ENCODE results near the gene KRT2.

KRT2 gene

GRCh38 chr12:52681526-52682380 is 29.7 kb upstream of the KRT2 start:
- no peaks in the 10 kb centered on the region for H3K9me3 ChIP-seq (ENCODE audit: low read length)
- no peak overlapping the region for H3K4me3 ChIP-seq (ENCODE audit: low read length)
- no peak overlapping the region for H2AFZ ChIP-seq (ENCODE audit: low read depth, low read length)
- H3K27me3 ChIP-seq (ENCODE audit: insufficient read depth, low read length): peaks cover 6% of the 10 kb centered on the region
- H3K36me3 ChIP-seq (ENCODE audit: insufficient read depth, low read length): no peaks in the 10 kb centered on the region
- H3K4me1 ChIP-seq (ENCODE audit: insufficient read depth, low read length): no peaks in the 10 kb centered on the region

GRCh38 chr12:52680363-52680762 is 28.4 kb upstream of the KRT2 start, which contains the start of gene KRT1:
KRT1 (minus strand) TSS chr12:52680407; CDS start chr12:52680348, 59 bp downstream.
- Histone ChIP-seq H3K27me3 (ENCODE audit: insufficient read depth, low read length) (peaks cover 3% of the 10 kb centered on the region), H3K9me3 (ENCODE audit: low read length) (no peaks in the 10 kb centered on the region), H3K36me3 (ENCODE audit: insufficient read depth, low read length) (no peaks in the 10 kb centered on the region), H3K4me3 (ENCODE audit: low read length) (no peak within 1 kb of the TSS), H3K4me1 (ENCODE audit: insufficient read depth, low read length) (no peaks in the 10 kb centered on the region), H2AFZ (ENCODE audit: low read depth, low read length) (no peak within 1 kb of the TSS)

DNA sequence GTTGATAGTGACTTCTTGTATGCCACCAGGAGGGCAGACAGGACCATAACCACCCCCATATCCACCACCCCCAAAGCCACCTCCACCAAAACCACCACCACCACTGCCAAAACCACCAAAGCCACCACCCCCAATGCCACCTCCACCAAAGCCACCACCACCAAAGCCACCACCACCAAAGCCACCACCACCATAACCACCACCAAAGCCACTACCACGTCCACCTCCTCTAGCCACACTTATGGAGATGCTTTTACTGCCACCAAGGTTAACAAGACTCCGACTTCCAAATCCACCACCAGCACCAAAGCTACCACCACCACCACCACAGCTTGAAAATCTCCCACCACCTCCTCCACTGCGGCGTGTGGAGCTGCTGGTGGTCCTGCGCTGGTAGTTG is 27.9 kb upstream of the KRT2 start:
- peaks cover 3% of the 10 kb centered on the region for H3K27me3 ChIP-seq (ENCODE audit: insufficient read depth, low read length)
- H2AFZ ChIP-seq (ENCODE audit: low read depth, low read length): no peak overlapping the region
- H3K4me1 ChIP-seq (ENCODE audit: insufficient read depth, low read length): no peaks in the 10 kb centered on the region
- no peak overlapping the region for H3K4me3 ChIP-seq (ENCODE audit: low read length)
- no peaks in the 10 kb centered on the region for H3K36me3 ChIP-seq (ENCODE audit: insufficient read depth, low read length)
- H3K9me3 ChIP-seq (ENCODE audit: low read length): no peaks in the 10 kb centered on the region

DNA sequence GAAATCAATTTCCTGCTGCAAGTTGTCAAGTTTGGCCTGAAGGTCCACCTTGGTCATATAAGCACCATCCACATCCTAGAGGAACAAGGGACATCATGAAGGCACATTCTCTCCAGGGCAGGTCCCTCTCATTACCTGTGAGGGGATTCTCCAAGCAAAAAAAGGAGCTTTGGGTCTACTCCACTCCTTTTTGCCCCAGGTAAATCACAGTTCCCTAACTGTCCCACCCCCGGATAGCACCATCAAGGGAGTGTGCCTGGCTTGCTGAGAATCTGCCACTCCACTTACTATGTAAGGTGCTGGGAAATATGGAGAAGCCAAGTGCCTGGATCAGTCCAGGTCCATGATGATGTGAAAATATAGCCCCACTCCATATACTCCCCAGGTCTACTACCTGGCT is 25.7 kb upstream of the KRT2 start:
- no peak overlapping the region for H2AFZ ChIP-seq (ENCODE audit: low read depth, low read length)
- H3K36me3 ChIP-seq (ENCODE audit: insufficient read depth, low read length): no peaks in the 10 kb centered on the region
- no peak overlapping the region for H3K4me3 ChIP-seq (ENCODE audit: low read length)
- no peaks in the 10 kb centered on the region for H3K9me3 ChIP-seq (ENCODE audit: low read length)
- H3K27me3 ChIP-seq (ENCODE audit: insufficient read depth, low read length): peaks cover 2% of the 10 kb centered on the region
- no peaks in the 10 kb centered on the region for H3K4me1 ChIP-seq (ENCODE audit: insufficient read depth, low read length)

DNA sequence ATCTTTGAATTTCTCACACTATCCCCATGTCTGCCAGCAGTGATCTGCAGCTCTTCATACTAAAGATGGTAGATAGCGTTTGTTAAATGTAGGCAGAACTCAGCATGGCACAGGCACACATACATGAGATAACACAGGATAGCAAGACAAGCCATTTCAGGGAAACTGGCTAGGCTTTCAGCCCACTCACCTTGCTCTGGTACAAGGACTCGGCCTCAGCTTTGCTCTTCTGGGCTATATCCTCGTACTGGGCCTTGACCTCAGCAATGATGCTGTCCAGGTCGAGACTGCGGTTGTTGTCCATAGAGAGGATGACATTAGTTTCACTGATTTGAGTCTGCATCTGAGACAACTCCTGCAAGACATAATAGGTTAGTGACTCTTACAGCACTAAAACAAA is 25.1 kb upstream of the KRT2 start:
- Histone ChIP-seq H3K36me3 (ENCODE audit: insufficient read depth, low read length) (no peaks in the 10 kb centered on the region), H2AFZ (ENCODE audit: low read depth, low read length) (no peak overlapping the region), H3K9me3 (ENCODE audit: low read length) (no peaks in the 10 kb centered on the region), H3K4me1 (ENCODE audit: insufficient read depth, low read length) (no peaks in the 10 kb centered on the region), H3K27me3 (ENCODE audit: insufficient read depth, low read length) (no peaks in the 10 kb centered on the region), H3K4me3 (ENCODE audit: low read length) (no peak overlapping the region)

DNA sequence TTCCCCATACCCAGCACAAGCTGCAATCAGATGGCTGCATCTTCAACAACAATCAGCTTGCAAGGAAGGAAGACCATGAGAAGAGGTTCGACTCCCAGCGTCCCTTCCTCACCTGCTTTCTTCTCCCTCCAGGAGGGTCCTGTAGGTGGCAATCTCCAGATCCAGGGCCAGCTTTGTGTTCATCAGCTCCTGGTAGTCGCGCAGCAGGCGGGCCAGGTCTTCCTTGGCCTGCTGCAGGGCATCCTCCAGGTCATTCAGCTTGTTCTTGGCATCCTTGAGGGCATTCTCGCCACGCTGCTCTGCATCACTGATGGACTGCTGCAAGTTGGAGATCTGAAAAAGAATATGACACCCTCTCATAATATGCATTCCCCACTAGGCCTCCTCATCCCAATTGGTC is 24.2 kb upstream of the KRT2 start:
- Histone ChIP-seq H3K4me1 (ENCODE audit: insufficient read depth, low read length) (no peaks in the 10 kb centered on the region), H3K9me3 (ENCODE audit: low read length) (no peaks in the 10 kb centered on the region), H2AFZ (ENCODE audit: low read depth, low read length) (no peak overlapping the region), H3K4me3 (ENCODE audit: low read length) (no peak overlapping the region), H3K27me3 (ENCODE audit: insufficient read depth, low read length) (no peaks in the 10 kb centered on the region), H3K36me3 (ENCODE audit: insufficient read depth, low read length) (no peaks in the 10 kb centered on the region)

DNA sequence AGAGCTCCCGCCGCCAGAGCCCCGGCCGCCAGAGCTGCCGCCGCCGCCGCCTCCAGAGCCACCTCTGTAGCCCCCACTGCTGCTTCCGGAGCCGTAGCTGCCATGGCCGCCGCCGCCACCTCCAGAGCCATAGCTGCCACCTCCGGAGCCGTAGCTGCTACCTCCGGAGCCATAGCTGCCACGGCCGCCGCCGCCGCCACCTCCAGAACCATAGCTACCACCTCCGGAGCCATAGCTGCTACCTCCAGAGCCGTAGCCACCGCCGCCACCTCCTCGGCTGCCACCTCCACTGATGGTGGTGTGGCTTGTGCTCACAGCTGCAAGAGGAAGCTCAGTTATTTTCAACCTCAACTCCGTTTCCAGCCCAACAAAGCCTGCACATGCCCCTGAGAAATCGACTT is 23.3 kb upstream of the KRT2 start:
- H2AFZ ChIP-seq (ENCODE audit: low read depth, low read length): no peak overlapping the region
- H3K36me3 ChIP-seq (ENCODE audit: insufficient read depth, low read length): no peaks in the 10 kb centered on the region
- no peaks in the 10 kb centered on the region for H3K4me1 ChIP-seq (ENCODE audit: insufficient read depth, low read length)
- H3K27me3 ChIP-seq (ENCODE audit: insufficient read depth, low read length): no peaks in the 10 kb centered on the region
- H3K4me3 ChIP-seq (ENCODE audit: low read length): no peak overlapping the region
- no peaks in the 10 kb centered on the region for H3K9me3 ChIP-seq (ENCODE audit: low read length)

DNA sequence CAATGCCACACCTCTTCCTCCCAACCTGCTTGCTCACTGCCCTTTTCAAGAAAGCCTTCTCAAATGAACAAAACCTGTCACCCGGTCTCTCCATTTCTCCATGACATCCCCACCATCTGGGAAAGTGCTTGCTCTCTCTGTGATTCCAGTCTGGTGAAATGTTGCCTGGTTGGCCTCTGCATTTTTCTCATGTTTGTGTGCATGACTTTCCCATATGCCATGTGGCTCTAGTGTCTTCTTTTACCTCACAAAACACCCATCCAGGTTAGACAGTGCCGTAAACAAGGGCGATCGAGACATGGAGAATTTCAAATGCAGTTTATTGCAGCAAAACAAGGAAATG is 22.4 kb upstream of the KRT2 start:
- H3K36me3 ChIP-seq (ENCODE audit: insufficient read depth, low read length): no peaks in the 10 kb centered on the region
- no peak overlapping the region for H2AFZ ChIP-seq (ENCODE audit: low read depth, low read length)
- H3K4me3 ChIP-seq (ENCODE audit: low read length): no peak overlapping the region
- H3K9me3 ChIP-seq (ENCODE audit: low read length): no peaks in the 10 kb centered on the region
- no peaks in the 10 kb centered on the region for H3K4me1 ChIP-seq (ENCODE audit: insufficient read depth, low read length)
- no peaks in the 10 kb centered on the region for H3K27me3 ChIP-seq (ENCODE audit: insufficient read depth, low read length)

DNA sequence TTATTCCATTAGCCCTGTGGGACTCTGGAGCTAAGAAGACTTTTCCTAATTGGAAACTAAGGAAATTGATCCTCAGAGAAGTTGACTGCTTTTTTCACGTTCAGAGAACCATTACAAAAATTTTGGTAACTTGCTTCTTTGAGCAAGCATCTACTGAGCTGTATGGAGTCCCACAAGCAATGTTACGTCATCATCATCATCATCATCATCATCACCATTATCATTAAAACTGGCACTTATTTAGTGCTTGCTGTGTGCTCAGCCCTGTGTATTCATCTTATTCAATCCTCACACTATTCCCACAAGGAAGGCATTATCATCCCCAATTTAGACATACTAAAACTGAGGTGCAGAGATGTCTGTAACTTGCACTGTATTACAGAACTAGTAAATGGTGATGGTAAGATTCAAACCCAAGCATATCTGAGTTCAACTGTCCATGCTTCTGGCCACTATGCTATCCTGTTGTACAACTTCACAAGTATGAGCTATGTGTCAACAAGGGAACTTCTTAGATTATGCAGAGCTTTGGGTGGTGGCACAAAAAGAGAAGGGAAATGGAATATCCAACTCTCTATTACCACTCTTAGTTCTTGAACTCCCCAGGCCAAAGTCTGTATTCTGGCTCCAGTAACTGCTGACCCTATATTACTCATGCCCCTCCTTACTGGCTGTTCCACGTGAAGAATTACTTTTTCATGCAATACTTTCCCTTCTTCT is 21.9 kb upstream of the KRT2 start:
- H2AFZ ChIP-seq (ENCODE audit: low read depth, low read length): no peak overlapping the region
- H3K4me1 ChIP-seq (ENCODE audit: insufficient read depth, low read length): no peaks in the 10 kb centered on the region
- no peak overlapping the region for H3K4me3 ChIP-seq (ENCODE audit: low read length)
- H3K9me3 ChIP-seq (ENCODE audit: low read length): no peaks in the 10 kb centered on the region
- no peaks in the 10 kb centered on the region for H3K36me3 ChIP-seq (ENCODE audit: insufficient read depth, low read length)
- no peaks in the 10 kb centered on the region for H3K27me3 ChIP-seq (ENCODE audit: insufficient read depth, low read length)

- Histone ChIP-seq H3K9me3 (ENCODE audit: low read length) (no peaks in the 10 kb centered on the region), H3K4me1 (ENCODE audit: insufficient read depth, low read length) (no peaks in the 10 kb centered on the region), H2AFZ (ENCODE audit: low read depth, low read length) (no peak overlapping the region), H3K4me3 (ENCODE audit: low read length) (no peak overlapping the region), H3K36me3 (ENCODE audit: insufficient read depth, low read length) (no peaks in the 10 kb centered on the region), H3K27me3 (ENCODE audit: insufficient read depth, low read length) (no peaks in the 10 kb centered on the region)
These were observed 21.2 kb upstream of the KRT2 start for GRCh38 chr12:52673217-52673616.

- H3K4me1 ChIP-seq (ENCODE audit: insufficient read depth, low read length): no peaks in the 10 kb centered on the region
- no peaks in the 10 kb centered on the region for H3K9me3 ChIP-seq (ENCODE audit: low read length)
- H3K27me3 ChIP-seq (ENCODE audit: insufficient read depth, low read length): no peaks in the 10 kb centered on the region
- H3K36me3 ChIP-seq (ENCODE audit: insufficient read depth, low read length): no peaks in the 10 kb centered on the region
- no peak overlapping the region for H2AFZ ChIP-seq (ENCODE audit: low read depth, low read length)
- no peak overlapping the region for H3K4me3 ChIP-seq (ENCODE audit: low read length)
These were observed 20.4 kb upstream of the KRT2 start for GRCh38 chr12:52672321-52672933.

DNA sequence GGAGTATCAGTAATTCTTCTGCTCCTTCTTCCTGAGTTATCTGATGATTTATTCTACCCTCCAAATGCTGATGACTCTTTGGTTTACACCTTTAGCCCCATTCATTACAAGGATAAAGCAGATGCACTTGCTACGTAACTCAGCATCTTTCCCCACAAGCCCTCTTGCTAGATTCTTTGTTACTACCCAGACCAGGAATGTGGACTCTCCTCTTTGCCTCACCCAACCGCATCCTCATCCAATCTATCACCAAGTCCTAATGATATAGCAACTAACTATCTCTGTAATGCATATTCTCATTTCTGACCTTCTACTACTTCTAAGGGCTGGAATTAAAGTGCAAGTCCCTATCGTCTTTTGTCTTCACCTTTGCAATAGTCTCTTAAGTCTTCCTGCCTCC is 18.9 kb upstream of the KRT2 start:
- H3K9me3 ChIP-seq (ENCODE audit: low read length): no peaks in the 10 kb centered on the region
- no peak overlapping the region for H2AFZ ChIP-seq (ENCODE audit: low read depth, low read length)
- no peaks in the 10 kb centered on the region for H3K4me1 ChIP-seq (ENCODE audit: insufficient read depth, low read length)
- no peak overlapping the region for H3K4me3 ChIP-seq (ENCODE audit: low read length)
- no peaks in the 10 kb centered on the region for H3K36me3 ChIP-seq (ENCODE audit: insufficient read depth, low read length)
- no peaks in the 10 kb centered on the region for H3K27me3 ChIP-seq (ENCODE audit: insufficient read depth, low read length)

DNA sequence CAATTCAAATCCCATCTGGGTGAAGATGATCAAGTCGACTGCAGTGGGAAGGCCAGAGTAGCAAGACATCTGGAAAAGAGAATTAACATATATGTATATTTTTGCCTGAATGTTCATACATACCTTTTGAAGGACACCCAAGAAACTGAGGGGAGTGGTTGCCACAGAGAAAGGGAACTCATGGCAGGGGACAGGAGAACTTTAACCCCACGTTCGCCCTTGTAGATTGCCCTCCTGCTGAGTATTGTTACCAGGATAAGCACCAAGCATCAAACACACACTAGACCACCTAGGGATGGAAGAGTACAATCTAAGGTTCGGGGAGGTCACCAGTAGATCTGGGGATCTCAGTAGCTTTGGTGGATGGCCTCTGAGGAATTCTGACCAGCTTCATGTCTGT is 18.5 kb upstream of the KRT2 start:
- no peak overlapping the region for H3K4me3 ChIP-seq (ENCODE audit: low read length)
- H3K9me3 ChIP-seq (ENCODE audit: low read length): no peaks in the 10 kb centered on the region
- H3K36me3 ChIP-seq (ENCODE audit: insufficient read depth, low read length): no peaks in the 10 kb centered on the region
- H2AFZ ChIP-seq (ENCODE audit: low read depth, low read length): no peak overlapping the region
- no peaks in the 10 kb centered on the region for H3K4me1 ChIP-seq (ENCODE audit: insufficient read depth, low read length)
- H3K27me3 ChIP-seq (ENCODE audit: insufficient read depth, low read length): no peaks in the 10 kb centered on the region

Measured in neuron (in vitro differentiated cells).